ELR (cell line): ENCODE measurements around the gene RNF215.

Experiments
- DNase-seq: peaks from one replicate; pipeline ENCODE4 v3.0.0-alpha.2; 2015; ENCODE audit warnings: low read depth

The RNF215 gene

GRCh38 chr22:30332551-30332950 is 54.7 kb downstream of the RNF215 start:
- no peak for DNase-seq
